ENCODE data around the gene CASP3. TPM values are rescaled to one million over a fixed set of nuclear protein-coding genes. Genes with fewer than 3 reads are reported as not detected.
A peak's percentile ranks its signal among the peaks of the same experiment; 100 is the strongest.

Gene CASP3
- polyA plus RNA-seq, 1 of the 3 experiments (the other 2 are of a cell fraction): 15.5 TPM

DNA sequence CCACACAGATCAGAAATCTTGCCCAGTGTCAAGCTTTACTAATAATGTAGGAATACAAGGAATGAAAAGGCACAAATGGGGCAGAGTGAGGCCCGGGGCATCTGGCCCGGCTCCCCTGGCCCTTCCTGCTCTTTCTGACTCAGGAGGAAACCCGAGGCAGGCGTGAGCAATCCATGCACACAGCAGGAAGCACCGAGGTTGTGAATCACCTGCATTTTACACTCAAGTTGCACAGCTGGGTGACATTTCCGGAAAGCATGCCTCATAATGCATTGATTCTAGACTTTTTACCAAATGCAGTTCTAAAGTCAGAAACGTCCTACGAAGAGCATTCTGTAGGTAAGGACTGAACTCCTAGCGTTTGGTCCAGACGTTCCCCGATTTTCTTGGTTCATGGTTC is 39.2 kb upstream of the CASP3 start (continued):
- no peak for TF ChIP-seq EZH2phosphoT487 (IDR thresholded peaks at IDR 0.05; ENCODE audit: borderline replicate concordance, low read depth)
- TF ChIP-seq NFIC (IDR thresholded peaks at IDR 0.05; ENCODE audit: borderline replicate concordance): peak; percentile 13; the same call in 1 of the 2 replicates
- no peak for TF ChIP-seq RCOR1 (IDR thresholded peaks at IDR 0.05; ENCODE audit: low read length)
- TF ChIP-seq FOXJ3 (CRISPR knock-in tag; IDR thresholded peaks at IDR 0.05): no peak
- TF ChIP-seq RFX5 (IDR thresholded peaks at IDR 0.05; ENCODE audit: low read length): no peak
- TF ChIP-seq TAF1 (IDR thresholded peaks at IDR 0.05; ENCODE audit: borderline replicate concordance, low read depth, low read length): no peak
- 0 out of 2 replicates have a peak, but pooled peaks have one; percentile 36 for TF ChIP-seq RXRA (IDR thresholded peaks at IDR 0.05; ENCODE audit: borderline replicate concordance, low read depth)
- peak; percentile 75; the same call in 1 of the 2 replicates for TF ChIP-seq SIN3A (IDR thresholded peaks at IDR 0.05; ENCODE audit: borderline replicate concordance, low read depth, low read length)
- no peak for TF ChIP-seq CHD2 (IDR thresholded peaks at IDR 0.05; ENCODE audit: low read length, partially characterized antibody)
- TF ChIP-seq EP300 (IDR thresholded peaks at IDR 0.05; ENCODE audit: borderline replicate concordance in 1 of 2, low read depth in 1 of 2, low read length in 1 of 2): peak; percentile 28 to 67; a peak in 1 of 4 replicates
- TF ChIP-seq YY1 (IDR thresholded peaks at IDR 0.05; ENCODE audit: low read depth): no peak
- TF ChIP-seq IRF3 (IDR thresholded peaks at IDR 0.05; ENCODE audit: low read depth, low read length): no peak
- TF ChIP-seq FOXM1 (IDR thresholded peaks at IDR 0.05; ENCODE audit: low read depth): peak; percentile 22; the same call in 1 of the 2 replicates

GRCh38 chr4:184688005-184688404 is 38.8 kb upstream of the CASP3 start:
- H3K79me2 ChIP-seq (ENCODE audit: insufficient read depth): no peaks in the 10 kb centered on the region
- no peaks in the 10 kb centered on the region for H3K27me3 ChIP-seq (ENCODE audit: insufficient read depth)
- peak overlapping the region; percentile 35 to 63; a peak in 3 of 4 replicates for H3K27ac ChIP-seq (ENCODE audit: low read depth in 2 of 2, low read length in 1 of 2)
- H3K9ac ChIP-seq: peak overlapping the region; percentile 19; the same call in 1 of the 2 replicates
- no peaks in the 10 kb centered on the region; the same call in 1 of the 2 replicates for H3K9me3 ChIP-seq
- H2AFZ ChIP-seq (ENCODE audit: low read depth): peak overlapping the region; percentile 57; the same call in 1 of the 2 replicates
- H3K4me2 ChIP-seq: peak overlapping the region; percentile 59
- TF ChIP-seq IRF3 (IDR thresholded peaks at IDR 0.05; ENCODE audit: low read depth, low read length) (no peak), GABPA (IDR thresholded peaks at IDR 0.05; ENCODE audit: low read depth) (no peak), MXI1 (IDR thresholded peaks at IDR 0.05; ENCODE audit: low read depth, low read length) (no peak), RCOR1 (IDR thresholded peaks at IDR 0.05; ENCODE audit: low read length) (no peak), RAD21 (IDR thresholded peaks at IDR 0.05; ENCODE audit: low read length) (no peak)
- no peaks in the 10 kb centered on the region for H3K9me2 ChIP-seq
- H3K4me3 ChIP-seq (ENCODE audit: low read depth in 2 of 2, low read length in 1 of 2): no peak overlapping the region
- DNase-seq: no peak
- peaks cover 6 to 20% of the 10 kb centered on the region in 2 experiments for H3K36me3 ChIP-seq (replicated peaks in 1 of 2; ENCODE audit: control insufficient read depth in 1 of 2, insufficient read depth in 2 of 2, low read length in 1 of 2)
- POLR2A ChIA-PET: no interaction called here
- H3F3A ChIP-seq (replicated peaks; ENCODE audit: insufficient read depth): peaks cover 10% of the 10 kb centered on the region
- CTCF ChIA-PET: no interaction called here
- peaks cover 0 to 12% of the 10 kb centered on the region in 2 experiments; a peak in 1 of 4 replicates for H3K4me1 ChIP-seq (ENCODE audit: control insufficient read depth in 1 of 2, insufficient read depth in 2 of 2, low read depth in 1 of 2, low read length in 1 of 2)
- 50% methylated on average over 3 of the region's 3 CpGs for WGBS (ENCODE audit: low lambda C conversion rate)
- no peaks in the 10 kb centered on the region for H4K20me1 ChIP-seq (ENCODE audit: insufficient read depth)
